Jurkat, Clone E6-1 (cell line): Measurements from ENCODE around the gene CCT6A.
"Not testable (repeated sequence)": the region's sequence is repeated elsewhere in the genome, so short reads cannot be mapped to it uniquely, and the experiment has no call there.

Source experiments
- DNase-seq: peaks from one replicate; pipeline ENCODE4 v3.0.0-alpha.2; 2011; ENCODE audit warnings: low read depth, low spot score
- H3K4me3 ChIP-seq: 2 replicates; pipeline ENCODE4 v1.5.1; 2011; ENCODE audit warnings: mild to moderate bottlenecking, low read length, control low read depth, moderate library complexity

CCT6A gene

GRCh38 chr7:56047446-56048116, 4.0 kb upstream of the CCT6A start:
- DNase-seq, H3K4me3 ChIP-seq: not testable (repeated sequence)

DNA sequence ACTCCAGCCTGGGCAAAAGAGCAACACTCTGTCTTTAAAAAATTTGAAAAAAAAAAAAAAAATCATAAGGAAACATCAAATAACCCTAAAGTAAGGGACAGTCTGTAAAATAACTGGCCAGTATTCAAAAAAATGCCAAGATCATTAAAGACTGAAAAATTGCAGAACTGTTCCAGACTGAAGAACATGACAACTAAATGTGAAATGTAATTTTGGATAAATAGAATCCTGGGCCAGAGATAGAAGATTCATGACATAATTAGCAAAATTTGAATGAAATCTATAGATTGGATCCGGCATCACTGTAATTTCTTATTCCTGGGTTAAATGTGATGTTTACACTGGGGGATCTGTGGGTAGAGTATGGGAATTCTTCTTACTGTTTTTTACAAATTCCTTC, 3.3 kb upstream of the CCT6A start:
- H3K4me3 ChIP-seq = no peak overlapping the region
- no peak for DNase-seq

DNA sequence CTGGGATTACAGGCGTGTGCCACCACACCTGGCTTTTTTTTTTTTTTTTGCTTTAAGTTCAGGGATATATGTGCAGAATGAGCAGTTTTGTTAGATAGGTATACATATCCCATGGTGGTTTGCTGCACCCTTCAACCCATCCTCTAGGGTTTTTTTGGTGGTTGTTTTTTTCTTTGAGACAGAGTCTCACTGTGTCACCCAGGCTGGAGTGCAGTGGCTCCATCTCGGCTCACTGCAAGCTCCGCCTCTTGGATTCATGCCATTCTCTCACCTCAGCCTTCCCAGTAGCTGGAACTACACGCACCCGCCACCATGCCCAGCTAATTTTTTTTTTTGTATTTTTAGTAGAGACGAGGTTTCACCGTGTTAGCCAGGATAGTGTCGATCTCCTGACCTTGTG, 2.8 kb upstream of the CCT6A start:
- not testable (repeated sequence) for H3K4me3 ChIP-seq, DNase-seq

- no peak for DNase-seq
- H3K4me3 ChIP-seq = peak overlapping the region; percentile 96
These were observed 569 bp upstream of the CCT6A start for GRCh38 chr7:56051053-56051338.

- no peak overlapping the region for H3K4me3 ChIP-seq
These were observed 1.8 kb downstream of the CCT6A start for GRCh38 chr7:56053379-56053778.

DNA sequence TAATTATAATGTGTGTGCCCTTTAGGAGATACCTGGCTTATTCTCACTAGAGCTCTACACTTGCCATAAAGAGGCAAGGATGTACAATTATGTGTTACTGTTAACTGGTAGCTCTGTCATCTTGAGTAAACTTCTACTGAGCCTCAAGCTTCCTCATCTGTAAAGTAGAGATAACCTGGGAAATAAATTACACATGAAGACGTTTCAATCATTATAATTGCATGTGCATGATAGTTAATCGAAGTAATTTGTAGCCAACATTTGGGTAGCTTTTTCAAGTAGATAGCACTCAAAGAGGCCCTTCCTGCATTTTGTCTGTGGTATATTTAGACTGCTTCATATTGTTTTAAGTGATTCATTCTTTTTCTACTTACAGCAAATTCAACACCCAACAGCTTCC, 2.4 kb downstream of the CCT6A start:
- no peak overlapping the region for H3K4me3 ChIP-seq

More at GRCh38 chr7:56053379-56053778, 1.8 kb downstream of the CCT6A start:
- DNase-seq = no peak

DNA sequence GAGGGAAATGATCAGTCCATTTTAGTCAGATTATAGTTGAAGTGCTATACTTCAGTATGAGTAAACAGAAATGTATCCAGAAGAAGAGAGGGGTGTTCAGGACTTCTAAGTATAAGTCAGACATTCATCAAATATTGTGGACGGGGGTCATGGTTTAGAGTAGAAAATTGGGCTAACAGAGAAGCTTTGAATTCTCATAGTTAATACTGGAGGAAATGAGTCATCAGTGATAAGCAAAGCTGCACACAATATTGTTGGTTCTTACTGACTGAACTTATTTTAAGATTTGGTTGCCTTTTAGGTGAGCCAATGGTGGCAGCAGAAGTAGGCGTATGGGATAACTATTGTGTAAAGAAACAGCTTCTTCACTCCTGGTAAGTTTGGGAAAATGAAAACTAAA, 10.8 kb downstream of the CCT6A start:
- DNase-seq = no peak
- H3K4me3 ChIP-seq = no peak overlapping the region

More for the DNA sequence above, 2.4 kb downstream of the CCT6A start:
- no peak for DNase-seq

- H3K4me3 ChIP-seq = peak overlapping the region; percentile 70
- DNase-seq = no peak
These were observed 11.9 kb downstream of the CCT6A start for GRCh38 chr7:56063500-56063881.

- peak; percentile 78 for DNase-seq
- peak within 1 kb of the TSS; percentile 70 for H3K4me3 ChIP-seq
These were observed 12.5 kb downstream of the CCT6A start, which contains the start of gene SUMF2 for GRCh38 chr7:56063882-56064625. TSS of gene SUMF2 (plus strand) at chr7:56064286. CDS start at chr7:56064312, 26 bp downstream.

- not testable (repeated sequence) for DNase-seq
These were observed 14.8 kb downstream of the CCT6A start for GRCh38 chr7:56066376-56066775.

DNA sequence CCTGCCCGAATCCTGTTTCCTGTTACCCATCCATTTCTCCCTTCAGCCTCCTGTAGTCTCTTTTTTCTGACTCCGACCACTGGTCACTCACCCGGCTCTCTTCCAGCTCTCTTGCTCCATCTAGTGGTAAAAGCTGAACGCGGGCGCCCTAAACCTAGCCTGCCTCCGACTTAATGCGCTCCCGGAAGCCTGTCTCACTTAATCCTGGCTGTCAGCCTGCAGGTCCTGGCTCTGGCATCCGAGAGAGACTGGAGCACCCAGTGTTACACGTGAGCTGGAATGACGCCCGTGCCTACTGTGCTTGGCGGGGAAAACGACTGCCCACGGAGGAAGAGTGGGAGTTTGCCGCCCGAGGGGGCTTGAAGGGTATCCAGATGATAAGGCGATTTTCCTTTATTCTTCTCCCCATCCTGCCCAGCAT, 22.8 kb downstream of the CCT6A start:
- no peak overlapping the region for H3K4me3 ChIP-seq
- no peak for DNase-seq

More at GRCh38 chr7:56066376-56066775, 14.8 kb downstream of the CCT6A start:
- H3K4me3 ChIP-seq = not testable (repeated sequence)

- DNase-seq = no peak
- H3K4me3 ChIP-seq = no peak overlapping the region
These were observed 26.1 kb downstream of the CCT6A start for GRCh38 chr7:56077681-56078080.

- no peak for DNase-seq
- H3K4me3 ChIP-seq = no peak overlapping the region
These were observed 26.6 kb downstream of the CCT6A start for GRCh38 chr7:56078196-56078595.

- no peak overlapping the region for H3K4me3 ChIP-seq
- DNase-seq = no peak
These were observed 28.1 kb downstream of the CCT6A start for GRCh38 chr7:56079450-56080185.

- H3K4me3 ChIP-seq, DNase-seq: not testable (repeated sequence)
These were observed 29.3 kb downstream of the CCT6A start for GRCh38 chr7:56080726-56081435.

DNA sequence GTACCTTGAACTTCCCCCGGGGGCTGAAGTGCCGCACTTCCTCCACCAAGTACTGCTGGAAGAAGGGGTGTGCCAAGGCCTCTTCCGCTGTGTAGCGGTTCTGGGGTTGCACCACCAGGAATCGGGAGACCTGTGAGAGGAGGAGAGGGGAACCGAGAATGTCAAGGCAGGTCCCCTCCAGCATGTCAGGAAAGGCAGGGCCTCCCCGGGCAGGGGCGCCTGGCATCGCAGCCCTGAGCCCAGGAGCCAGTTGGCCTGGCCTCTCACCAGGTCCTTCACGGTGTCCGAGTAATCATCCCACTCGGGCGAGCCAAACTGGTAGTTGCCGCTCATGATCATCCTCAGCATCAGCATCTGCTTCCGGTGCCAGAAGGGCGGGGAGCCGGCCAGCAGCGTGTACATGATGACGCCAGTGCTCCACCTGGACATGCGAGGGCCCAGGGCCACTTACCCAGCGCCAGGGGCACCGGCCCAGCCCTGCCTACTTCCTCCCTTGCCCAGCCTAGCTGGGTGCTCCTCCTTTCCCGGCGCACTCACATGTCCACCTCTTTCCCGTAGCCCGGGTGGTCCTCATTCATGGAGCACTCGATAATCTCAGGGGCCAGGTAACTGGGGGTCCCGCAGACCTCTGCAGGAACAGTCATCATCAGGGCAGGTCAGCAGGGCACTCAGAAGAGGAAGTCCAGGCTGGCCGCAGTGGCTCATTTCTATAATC, 30.2 kb downstream of the CCT6A start:
- no peak for DNase-seq

DNA sequence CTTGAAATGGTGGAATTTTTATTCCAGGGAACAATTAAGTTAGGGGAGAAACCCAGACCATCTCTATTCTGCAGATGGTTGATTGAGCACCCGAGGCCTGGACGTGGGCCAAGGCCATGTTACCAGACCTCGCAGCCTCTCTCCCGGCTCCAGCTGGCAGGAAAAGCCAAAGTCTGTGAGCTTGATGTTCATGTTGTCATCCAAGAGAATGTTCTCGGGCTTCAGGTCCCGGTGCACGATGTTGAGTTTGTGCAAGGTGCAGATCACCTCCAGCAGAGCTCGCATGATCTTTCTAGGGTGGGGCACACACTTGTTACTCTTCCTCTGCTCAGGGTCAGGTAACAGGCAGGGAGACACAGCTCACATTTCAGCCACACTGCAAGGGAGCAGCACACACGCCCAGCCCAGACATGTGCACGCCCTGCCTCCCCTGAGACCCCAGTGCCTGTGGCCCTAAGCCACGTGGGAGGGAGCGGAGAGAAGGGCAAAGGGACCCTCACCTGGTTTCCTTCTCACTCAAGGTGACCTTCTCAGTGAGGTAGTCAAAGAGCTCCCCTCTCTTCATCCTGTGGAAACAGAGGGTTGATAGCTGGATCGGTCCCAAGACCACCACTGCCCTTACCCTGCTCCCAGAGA, 31.7 kb downstream of the CCT6A start:
- no peak overlapping the region for H3K4me3 ChIP-seq
- no peak for DNase-seq

More for the DNA sequence above, 30.2 kb downstream of the CCT6A start:
- H3K4me3 ChIP-seq = no peak overlapping the region

GRCh38 chr7:56086761-56087160, 35.2 kb downstream of the CCT6A start:
- DNase-seq = no peak
- H3K4me3 ChIP-seq = no peak overlapping the region
